SIG-M5 (cell line): Measurements from ENCODE around the gene BCL7A.
"Not testable (repeated sequence)": the region's sequence is repeated elsewhere in the genome, so short reads cannot be mapped to it uniquely, and the experiment has no call there.

Source experiments
- DNase-seq: peaks from one replicate; lab custom pipeline; 2025; lab: John Stamatoyannopoulos, UW

Gene BCL7A

DNA sequence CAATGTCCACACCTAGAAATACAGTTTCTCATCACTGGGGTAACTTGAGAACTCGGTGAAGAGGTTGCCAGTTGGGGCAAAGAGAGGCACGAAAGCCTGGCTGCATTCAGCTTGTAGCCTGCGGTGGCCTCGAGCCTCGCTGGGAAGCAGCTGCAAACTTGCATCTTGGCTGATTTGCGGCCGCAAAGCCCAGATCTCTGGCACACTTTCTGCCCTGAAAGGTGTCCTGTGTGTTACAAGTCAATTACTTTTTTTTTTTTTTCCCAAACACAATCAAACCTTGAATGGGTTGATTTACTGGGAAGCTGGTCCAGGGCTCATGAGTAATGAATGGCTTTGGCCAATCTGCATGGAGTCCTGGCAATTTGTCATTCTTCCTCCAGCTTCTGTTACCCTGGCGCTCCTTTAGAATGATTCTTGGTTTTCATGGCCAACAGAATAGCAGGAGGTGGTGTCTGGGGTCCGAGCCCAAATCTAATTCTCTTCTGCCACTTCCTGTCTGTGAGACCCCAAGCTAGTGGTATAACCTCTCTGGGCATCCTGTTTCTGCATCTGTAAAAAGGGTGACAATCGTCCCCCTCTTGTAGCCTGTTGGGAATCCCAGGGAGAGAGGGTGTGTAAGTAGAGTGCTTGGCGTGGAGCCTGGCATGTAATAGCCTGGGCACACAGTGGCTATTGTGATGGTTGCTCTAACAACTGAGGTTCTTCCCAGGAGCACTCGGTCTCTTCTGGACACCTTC is 6.7 kb downstream of the BCL7A start:
- DNase-seq: no peak

DNA sequence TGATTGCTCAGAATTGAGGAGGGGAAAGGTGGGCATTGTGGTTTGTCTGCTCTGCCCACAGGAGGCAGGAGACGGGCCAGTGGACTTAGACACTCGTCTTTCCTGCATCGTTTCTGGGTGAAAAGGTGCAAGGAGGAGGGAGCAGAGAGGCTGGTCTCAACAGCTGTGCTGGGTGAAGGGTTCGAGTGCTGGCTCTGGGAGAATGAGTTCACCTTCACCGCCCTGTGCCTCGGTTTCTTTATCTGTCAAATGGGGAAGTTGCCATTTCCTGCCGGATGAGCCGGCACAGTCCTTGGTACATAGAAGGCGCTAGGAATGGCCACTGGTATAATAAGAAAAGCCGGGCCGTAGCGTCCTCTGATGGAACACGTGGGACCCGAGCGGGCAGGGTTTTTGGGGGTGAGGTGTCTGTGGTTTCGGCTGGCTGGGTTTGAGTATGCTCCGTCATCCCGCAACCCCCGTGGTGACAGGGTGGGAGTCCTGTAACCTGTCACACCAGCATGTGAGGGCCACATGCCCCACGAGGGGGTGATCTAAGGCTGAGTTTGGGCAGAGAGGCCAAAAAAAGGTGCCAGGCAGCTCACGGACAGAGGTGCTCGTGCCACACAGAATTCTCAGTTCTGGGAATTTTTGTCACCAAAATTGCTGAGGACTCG is 7.3 kb downstream of the BCL7A start:
- DNase-seq: no peak

DNA sequence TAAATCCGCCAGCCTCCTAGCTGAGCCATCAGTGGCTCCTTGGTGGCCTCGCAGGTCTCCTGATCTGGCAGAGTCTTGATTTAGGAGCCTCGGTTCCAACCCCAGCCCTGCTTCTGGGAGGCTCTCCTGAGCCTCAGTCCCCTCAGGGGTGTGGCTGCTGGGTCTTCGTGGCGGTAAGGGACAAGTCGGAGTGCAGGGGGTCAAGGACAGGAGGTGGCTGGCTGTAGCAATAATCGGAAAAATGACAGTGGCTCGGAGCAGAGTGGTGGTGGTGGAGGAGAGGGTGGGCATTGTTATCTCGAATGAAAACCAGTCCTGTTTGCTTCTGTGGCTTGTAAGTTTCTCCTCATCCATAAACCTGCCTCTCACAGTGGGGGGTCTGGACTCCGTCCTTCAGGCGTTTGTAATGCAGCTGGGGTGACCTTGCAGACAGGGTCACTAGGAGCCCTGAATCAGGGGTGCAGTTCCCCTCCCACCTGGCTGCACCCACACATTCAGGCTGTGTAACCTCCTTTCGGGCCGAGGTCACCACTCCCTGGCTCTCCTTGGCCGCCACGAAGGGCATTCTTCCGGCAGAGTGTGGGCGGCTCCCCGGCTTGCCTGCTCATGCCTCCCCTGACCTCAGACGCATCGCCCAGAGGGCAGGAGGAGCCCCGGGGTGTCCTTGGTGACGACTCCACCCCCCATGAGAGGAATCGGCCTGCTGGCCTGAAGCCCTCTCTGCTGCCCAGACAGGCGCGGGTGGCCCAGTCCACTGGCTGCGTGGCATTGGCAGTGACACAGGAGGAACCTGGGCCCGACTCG is 8.1 kb downstream of the BCL7A start:
- DNase-seq: no peak

DNA sequence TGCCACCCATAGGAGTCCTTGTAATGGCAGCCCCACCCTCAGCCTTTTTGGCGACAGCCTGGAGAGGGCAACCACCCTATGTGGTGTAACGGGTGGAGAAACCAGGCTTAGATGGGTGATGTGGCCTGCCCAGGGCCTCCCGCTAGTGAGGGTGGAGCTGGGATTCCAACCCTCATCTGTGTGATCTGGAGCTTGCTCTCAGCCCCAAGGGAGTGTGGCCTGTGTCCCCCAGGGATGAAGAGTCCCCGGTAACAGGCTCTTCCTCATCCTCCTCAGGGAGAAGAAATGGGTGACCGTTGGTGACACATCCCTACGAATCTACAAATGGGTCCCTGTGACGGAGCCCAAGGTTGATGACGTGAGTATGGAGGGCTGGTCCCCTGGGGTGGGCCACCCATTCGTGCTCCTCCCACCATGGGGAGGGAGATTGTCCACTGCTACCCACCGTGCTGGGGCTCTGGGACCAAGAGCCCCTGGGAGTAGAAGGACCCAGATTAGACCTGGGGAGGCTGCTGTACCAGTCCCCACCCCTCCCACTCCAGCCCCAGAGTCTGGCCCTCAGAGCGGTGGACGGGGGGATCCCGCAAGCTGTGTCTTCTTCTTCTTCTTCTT is 8.8 kb downstream of the BCL7A start:
- no peak for DNase-seq

DNA sequence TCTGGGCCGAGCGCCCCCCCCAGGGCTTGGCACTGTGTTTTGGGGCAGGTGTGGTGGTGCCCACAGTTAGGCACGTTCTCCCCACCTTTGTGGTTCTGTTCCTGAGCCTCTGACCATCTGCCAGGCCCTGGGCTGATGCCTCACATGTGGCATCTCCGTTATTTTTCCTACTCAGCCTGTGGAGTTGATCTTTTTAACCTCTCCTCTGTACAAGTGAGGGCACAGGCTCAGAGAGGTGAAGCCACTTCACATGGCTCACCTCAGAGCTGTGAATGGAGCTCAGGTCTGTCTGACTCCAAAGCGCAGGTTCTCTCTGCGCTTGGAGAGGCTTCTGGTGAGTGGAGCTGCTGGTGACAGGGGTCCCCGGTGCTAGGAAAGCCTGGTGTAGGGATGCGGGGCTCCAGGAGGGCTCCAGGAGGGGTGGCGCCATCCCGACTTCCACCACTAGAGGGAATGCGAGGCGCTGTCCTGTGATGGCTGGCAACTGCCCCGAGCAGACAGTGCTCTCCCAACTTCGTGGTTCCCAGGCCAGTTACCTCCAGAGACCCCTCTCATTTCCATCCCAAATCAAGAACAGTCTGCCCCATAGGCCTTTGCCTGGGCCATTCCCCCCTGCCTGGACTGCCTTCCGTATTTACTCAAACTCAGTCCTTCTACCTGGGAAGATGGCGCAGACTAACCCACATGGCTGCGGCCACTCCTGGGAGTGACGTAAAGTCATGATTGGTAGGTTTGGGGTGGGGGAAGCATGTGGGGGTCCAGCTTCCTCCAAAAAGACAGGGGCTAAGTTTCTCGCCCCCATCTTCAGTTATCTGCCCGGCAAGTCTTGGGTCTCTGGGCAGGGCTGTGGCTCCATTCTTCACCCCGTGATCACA is 9.9 kb downstream of the BCL7A start:
- DNase-seq: no peak

DNA sequence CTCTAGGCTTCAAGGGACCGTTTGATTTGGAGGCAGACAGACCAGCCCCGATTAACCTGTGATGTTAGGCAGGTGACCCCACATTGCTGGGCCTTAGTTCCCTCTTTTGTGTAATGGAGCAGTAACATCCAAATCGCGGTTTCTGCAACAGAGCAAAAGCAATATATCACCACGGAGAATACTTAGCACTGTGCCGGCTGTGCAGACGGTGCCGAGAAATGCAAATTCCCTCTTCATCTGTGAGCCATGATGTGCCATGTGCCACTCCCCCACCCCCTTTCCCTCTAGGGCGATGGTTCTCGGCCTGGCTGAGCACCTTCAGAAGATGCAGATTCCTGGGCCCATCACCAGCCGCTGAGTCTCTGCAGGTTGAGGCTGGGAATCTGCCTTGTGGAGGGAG is 10.9 kb downstream of the BCL7A start:
- DNase-seq: no peak

DNA sequence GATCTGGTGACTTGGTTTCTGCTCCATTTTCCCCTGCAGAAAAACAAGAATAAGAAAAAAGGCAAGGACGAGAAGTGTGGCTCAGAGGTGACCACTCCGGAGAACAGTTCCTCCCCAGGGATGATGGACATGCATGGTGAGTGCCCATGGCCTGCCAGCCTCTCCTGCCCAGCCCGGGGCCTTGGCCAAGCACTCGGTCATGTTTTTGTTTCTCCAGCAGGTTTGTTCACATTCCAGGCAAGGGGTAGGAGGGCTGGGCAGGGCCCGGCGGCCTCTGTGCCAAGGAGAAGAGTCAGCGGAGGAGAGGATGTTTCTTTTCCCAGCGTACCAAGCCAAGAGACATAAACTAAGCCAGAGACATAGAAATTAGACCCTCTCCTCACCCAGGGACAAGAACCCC is 13.6 kb downstream of the BCL7A start:
- no peak for DNase-seq

DNA sequence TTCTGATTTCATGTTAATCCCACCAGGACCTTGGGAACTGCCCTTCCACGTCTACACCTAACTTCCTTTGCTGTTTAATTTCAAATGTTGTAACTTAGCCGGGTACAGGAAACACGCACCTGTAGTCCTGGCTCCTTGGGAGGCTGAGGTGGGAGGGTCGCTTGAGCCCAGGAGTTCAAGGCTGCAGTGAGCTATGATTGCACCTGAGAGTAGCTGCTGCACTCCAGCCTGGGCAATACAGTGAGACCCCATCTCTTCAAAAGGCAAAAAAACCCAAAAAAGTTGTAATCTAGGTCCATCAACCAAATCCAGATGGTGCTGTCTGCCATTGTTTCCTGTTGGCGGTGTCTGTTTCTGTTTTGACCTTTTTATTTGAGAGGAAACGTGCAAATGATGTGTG is 14.5 kb downstream of the BCL7A start:
- no peak for DNase-seq

DNA sequence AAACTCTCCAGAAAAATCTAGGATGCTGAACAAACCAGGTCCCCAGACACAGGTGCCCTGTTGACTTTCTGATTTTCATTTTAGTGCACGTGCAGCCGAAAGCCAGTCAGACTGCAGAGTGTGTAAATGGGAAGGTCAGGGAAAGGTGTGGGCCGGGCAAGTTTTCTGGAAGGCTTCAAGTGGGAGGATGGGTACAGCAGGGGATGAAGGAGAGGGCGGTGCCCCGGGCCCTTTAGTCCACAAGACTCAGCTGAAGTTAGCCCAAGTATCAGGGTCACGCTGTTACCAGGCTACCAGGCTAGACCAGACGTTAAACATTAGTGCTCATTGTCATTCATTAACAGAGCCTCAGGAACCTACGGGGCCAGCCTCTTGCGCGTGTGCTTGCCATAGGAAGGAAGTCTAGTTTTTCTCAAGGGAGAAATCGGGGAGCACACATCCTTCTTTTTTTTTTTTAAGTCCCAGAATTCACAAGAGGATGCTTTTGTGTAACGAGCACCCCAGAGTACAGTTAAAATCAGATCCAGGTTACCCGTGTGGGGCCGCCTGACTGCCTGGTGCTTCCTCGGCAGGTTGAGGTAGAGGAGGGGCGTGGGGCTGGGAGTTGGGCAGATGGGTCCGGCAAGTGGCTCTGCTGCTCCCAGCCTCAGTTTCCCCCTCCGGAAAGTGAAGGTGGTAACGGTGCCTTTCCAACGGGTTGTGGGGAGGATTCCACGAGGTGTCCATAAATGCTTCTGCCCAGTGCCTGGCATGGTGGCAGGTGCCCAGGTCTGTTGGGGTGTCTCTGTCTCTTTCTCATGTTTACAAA is 19.1 kb downstream of the BCL7A start:
- DNase-seq: no peak

DNA sequence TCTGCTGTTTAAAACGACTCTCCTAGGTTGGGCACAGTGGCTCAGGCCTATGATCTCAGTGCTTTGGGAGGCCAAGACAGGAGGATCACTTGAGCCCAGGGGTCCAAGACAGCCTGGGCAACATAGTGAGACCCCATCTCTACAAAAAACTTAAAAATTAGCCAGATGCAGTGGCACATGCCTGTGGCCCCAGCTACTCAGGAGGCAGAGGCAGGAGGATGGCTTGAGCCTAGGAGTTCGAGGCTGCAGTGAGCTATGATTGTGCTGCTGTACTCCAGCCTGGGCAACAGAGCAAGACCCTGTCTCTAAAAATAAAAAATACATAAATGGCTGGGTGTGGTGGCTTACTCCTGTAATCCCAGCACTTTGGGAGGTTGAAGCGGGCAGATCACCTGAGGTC is 19.8 kb downstream of the BCL7A start:
- DNase-seq: not testable (repeated sequence)

DNA sequence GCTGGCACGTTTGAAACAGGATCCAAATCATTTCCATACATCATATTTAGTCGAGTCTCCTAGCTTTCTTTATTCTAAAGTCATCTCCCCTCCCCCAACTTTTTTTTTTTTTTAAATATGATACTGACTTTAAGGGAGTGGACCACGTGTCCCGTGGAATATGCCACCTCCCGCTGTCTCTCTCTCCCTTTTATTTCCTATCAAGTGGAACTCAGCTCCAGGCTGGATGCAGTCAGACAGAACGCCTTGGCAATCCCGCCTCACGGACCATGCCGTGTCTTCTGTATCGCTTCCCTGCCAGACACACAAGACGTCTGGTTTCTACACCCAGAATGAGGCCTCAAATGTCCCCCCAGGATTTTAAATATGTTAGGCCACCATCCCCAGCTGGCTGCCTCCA is 21.2 kb downstream of the BCL7A start:
- DNase-seq: no peak

DNA sequence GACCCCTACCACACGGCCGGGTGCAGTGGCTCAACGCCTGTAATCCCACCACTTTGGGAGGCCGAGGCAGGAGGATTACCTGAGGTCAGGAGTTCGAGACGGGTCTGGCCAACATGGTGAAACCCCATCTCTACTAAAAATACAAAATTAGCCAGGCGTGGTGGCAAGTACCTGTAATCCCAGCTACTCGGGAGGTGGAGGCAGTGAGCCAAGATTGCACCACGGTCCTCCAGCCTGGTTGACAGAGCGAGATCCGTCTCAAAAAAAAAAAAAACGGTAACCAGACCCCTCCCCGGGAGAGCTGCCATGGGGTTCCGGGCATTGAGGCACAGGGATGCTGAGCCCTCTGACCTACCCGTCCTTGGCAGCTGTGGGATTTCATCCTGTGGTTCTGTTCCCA is 21.8 kb downstream of the BCL7A start:
- DNase-seq: no peak

DNA sequence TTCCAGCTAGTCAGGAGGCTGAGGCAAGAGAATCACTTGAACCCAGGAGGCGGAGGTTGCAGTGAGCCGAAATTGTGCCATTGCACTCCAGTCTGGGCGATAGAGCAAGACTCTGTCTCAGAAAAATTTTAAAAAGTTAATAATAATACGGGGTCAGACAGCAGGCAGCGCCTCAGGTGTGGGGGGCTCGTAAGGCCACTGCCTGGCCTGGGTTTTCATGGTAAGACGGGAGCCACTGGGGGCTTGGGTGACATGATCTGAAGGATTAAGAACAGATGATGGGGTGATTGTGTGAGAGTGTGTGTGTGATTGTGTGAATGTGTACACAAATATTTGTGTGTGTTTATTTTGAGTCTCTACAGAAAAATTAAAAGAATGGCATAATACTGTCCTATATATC is 23.6 kb downstream of the BCL7A start:
- no peak for DNase-seq

DNA sequence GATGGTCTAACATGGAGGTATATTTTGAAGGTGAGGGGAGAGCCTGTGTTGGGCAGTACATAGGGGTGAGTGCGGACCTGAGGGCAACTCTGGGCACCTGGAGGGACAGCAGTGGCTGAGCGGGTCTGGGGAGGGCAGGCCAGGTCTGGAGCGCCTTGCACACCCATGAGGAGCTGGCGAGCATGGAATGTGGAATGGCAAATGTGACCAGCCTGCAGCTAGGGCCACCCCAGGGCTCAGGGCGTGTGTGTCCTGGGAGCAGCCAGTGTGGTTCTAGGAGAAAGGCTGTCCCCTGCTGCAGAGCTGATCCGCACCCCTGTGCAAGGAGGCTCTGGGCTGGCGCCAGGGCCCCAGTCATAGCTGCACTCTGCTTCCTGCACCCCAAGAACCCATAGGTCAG is 24.5 kb downstream of the BCL7A start:
- no peak for DNase-seq

DNA sequence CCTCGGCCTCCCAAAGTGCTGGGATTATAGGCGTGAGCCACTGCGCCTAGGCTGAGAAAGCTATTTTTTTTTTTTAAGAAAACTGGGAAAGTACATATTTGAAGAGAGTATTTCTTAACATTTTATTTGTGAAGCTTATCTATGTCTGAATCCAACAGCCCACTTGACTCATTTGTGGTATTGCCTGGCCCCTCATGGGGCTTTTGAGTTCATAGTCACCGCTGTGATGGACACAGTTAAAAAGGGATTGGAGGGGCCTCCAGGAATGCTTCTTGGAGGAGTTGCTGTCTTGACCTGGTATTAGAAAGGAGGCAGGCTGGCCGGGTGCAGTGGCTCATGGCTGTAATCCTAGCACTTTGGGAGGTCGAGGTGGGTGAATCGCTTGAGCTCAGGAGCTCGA is 26.5 kb downstream of the BCL7A start:
- DNase-seq: no peak

DNA sequence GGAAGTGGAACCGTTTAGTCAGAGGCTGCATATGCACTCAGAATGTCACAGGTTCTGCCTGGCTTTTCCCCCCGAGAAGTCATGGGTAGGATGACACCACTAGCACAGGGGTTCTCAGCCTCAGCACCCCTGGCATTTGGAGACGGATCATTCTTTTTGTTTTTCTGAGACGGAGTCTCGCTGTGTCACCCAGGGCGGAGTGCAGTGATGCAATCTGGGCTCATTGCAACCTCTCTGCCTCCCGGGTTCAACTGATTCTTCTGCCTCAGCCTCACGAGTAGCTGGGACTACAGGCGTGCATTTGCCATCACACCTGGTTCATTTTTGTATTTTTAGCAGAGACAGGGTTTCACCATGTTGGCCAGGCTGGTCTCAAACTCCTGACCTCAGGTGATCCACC is 28.1 kb downstream of the BCL7A start:
- DNase-seq: no peak

DNA sequence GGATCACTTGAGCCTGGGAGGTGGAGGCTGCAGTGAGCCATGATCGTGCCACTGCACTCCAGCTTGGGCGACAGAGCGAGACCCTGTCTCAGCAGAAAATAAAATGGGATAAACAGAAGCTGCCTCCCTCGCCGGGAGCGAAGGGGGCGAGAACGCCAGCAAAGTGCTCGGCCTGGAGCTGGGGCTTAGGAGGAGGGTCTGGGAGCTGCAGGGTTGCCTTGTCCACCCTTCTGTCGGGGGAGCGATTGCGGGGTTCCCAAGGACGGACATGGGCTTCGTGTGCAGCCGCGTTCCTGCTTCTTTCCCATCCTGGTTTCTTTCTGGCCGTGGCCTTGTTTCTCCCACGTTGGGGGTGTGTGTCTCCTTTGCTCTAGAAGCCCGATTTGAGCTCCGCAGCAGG is 29.0 kb downstream of the BCL7A start:
- DNase-seq: no peak

DNA sequence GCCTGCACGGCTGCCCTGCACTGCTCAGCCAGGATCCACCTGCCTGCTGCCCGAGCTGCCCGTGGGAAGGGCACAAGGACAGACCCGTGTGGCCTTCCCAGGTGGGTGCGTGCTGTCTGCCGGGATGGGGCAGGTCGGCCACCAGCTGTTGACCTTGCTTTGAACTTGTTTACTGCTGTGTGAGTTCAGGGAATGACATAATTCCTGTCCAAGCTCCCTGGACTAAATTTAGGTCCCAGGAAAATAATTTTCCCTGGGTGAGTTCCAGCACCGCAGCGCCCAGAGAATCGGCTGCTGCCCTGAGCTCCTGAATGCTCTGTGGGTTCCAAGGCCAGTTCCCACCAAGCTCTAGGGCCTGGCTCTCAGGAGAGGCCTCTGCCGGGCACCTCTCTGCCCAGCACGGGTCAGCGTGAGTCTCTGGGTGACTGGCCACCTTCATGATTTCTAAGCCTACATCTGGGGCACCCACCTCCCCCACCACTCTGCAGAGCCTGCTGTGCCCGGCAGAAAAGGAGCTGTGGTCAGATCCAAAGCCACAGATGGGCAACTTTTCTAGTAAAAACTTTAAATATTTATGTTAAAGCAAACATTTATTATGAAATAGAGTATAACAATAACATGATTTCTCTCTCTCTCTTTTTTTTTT is 29.7 kb downstream of the BCL7A start:
- no peak for DNase-seq

DNA sequence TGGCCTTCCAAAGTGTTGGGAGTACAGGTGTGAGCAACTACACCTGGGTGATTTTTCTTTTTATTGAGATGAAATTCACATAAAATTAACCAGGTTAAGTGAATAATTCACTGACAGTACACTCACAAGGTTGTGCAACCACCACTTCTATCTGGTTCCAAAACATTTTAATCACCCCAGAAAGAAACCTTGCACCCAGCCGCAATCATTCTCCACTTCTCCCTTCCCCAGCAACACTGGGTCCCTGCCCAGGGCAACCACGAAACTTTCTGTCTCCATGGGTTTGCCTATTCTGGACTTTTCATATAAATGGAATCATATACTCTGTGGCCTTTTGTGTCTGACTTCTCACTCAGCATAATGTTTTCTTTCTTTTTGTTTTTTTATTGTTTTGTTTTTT is 30.6 kb downstream of the BCL7A start:
- DNase-seq: no peak

DNA sequence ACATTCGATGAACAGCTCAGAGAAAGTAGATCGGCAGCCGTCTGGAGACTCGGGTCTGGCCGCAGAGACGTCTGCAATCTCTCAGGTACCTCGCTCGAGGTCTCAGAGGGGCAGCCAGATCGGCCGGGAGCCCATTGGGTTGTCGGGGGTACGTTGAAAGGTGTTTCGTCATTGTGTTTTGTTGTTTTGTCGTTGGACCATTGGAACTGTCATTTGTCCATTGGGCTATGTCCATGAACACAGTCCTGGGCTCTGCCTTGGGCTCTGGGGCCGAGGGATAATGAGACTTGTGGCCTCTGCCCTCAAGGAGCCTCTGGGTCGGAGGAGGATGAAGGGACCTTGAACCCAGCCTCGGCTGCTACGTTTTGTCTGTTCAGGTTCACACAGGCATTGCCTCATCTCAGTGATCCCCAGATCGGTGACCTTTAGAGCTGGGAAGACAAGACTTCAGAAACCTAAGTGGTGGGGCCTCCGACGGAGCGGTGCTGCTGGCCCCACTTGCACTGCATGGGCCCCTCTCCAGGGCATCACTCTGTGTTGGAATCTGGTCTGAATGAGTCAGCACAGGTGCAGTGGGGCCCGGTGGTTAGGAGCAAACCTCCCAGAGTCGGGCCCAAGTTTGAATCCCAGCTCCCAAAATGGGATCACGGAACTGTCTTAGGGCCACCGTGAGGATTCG is 33.3 kb downstream of the BCL7A start:
- DNase-seq: no peak
